NCI-H2196 treated with DMSO at 0.1 percent for 48 hours (cell line): ENCODE results near the gene TBX2.

Source experiments
- DNase-seq: peaks from one replicate; lab custom pipeline; 2025; ENCODE audit not compliant: unreplicated experiment; lab: John Stamatoyannopoulos, UW

Gene TBX2

GRCh38 chr17:61386251-61386650, 13.4 kb upstream of the TBX2 start:
- DNase-seq: no peak

- no peak for DNase-seq
These were observed 12.6 kb upstream of the TBX2 start for GRCh38 chr17:61387011-61387410.

DNA sequence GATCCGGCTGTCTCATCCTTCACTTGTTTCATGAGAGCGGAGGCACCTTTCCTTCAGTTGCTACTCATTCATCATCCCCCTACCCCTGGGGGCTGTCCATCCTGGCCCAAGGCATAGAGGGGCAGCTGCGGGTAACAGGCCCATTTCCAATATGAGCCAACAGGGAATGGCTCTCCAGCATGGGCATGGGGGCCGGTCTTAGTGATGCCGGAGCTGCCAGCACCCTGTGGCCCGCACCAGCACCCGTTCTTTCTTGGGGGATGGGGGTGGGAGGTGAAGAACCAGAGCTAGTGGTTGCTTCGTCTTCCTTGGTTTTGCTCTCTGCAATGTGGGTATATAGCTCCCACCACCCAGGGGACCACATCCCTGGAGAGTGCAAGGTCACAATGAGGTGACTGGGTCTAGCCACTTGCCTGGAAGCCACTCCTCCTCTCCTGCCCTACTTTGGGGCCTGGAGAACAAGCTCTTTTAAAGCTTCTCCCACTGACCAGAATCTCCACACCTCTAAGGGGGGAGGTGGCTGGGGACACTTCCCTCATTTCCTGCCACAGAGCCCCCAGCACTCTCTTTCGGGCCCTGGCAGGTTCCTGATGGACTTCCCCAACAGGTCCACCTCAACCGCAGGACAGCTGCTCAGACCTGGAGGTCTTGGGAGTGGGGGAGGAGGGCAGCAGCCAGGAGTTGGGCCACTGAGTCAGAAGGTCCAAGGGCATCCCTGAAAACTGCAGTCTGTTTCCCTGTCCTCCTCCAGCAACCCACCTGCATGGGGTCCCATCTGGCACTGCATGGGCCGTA, 11.9 kb upstream of the TBX2 start:
- no peak for DNase-seq

GRCh38 chr17:61388561-61389356, 10.9 kb upstream of the TBX2 start:
- no peak for DNase-seq

DNA sequence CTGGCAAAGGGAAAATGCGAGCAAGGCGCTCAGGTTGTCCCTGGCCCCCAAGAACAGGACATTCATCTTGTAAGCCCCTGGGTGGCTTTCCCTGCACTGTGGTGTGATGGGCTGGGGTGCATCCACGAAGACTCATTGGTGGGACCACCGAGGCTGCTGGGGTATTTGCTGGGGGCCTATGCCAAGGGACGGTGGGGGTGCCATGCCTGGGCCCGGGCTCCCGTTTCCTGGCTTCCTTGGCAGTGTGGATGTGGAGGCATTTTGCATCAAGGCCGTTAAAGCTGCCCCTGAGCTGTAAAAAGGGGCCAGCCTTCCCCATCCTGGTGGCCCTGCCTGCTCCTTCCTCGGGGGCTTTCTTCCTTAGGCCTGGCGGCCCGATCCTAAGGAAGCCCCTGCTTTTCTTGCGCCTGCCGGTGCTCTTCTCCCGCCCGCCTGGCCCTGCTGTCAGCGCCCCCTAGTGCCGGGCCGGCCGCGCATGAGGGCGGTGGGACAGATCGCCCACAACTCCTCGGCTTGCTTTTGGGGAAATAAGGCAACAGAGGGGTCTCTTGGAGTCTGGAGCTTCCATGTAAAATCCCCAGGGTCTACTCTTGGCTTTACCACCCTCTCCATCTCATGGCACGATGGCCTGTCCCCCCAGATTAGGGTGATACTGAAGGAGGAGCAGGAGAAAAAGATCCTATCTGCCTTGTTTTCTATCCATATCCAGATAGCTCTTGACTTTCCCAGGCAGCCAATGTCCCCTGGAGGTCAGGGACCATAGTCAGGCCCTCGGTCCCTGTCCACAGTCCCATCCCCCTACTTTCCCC, 9.8 kb upstream of the TBX2 start:
- no peak for DNase-seq

GRCh38 chr17:61390479-61390791, 9.2 kb upstream of the TBX2 start:
- no peak for DNase-seq

DNA sequence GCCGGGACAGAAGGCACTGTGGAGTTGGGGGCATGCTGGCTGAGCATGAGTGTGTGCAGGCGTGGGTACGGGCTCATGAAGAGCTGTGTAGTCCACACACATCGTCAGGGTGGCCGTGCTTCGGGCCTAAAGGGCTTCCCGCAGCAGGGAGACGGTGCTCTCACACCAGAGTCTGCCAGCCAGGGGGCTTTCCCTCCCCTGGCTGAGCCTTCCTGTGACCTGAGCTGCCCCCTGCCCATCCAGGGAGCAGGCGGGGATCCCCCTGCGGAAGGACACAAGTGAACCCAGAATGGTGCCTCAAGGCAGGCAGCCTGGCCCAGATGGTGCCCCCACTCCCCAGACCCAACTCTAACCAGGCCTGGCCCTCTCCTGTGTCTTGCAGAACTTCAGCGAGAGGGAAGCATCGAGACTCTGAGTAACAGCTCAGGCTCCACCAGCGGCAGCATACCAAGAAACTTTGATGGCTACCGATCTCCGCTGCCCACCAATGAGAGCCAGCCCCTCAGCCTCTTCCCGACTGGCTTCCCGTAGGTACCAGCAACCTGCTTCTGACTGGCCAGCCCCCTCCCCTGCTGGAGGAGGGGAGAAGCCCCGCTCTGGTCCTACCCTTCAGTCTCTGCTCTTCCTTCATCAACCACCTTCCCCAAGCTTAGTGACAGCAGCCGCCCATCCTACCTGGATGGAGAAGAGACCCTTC, 7.9 kb upstream of the TBX2 start:
- DNase-seq: no peak

- no peak for DNase-seq
These were observed 7.0 kb upstream of the TBX2 start for GRCh38 chr17:61392679-61393078.

- DNase-seq: no peak
These were observed 6.1 kb upstream of the TBX2 start for GRCh38 chr17:61393550-61393903.

DNA sequence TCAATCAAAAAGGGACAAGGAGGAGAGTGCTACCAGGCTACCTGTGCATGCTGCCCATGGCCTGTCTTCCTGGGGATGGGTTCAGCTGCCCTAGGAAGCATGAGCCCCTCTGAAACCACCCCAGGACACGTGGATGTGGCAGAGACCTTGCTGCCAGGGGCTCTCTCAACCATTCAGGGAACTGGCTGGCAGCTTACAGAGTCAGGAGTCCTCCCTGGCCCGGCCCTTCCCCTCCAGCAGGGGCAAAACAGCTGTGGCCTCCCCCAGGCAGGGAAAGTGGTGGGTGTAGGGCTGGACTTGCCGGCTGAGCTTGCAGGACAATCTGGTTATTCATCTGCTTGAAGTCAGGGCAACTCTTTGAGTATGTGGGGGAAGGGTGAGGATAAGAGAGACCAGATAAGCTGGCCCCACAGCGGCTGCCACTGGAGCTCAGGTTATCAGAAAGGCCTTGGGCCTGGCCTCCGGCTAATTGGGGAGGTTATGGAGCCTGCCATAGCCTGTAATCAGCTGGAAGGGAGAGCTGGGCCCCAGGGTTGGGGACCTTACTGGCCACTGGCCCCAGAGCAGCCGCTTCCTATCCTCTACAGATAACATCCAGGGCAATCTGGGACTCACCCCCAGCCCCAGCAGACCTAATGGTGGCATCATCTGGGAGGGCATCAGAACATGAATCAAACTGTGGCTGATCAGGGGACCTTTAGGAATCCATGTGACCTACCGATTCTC, 5.6 kb upstream of the TBX2 start:
- DNase-seq: no peak

- DNase-seq: no peak
These were observed 4.8 kb upstream of the TBX2 start for GRCh38 chr17:61394630-61395408.

GRCh38 chr17:61395409-61395982, 4.1 kb upstream of the TBX2 start:
- DNase-seq: no peak

DNA sequence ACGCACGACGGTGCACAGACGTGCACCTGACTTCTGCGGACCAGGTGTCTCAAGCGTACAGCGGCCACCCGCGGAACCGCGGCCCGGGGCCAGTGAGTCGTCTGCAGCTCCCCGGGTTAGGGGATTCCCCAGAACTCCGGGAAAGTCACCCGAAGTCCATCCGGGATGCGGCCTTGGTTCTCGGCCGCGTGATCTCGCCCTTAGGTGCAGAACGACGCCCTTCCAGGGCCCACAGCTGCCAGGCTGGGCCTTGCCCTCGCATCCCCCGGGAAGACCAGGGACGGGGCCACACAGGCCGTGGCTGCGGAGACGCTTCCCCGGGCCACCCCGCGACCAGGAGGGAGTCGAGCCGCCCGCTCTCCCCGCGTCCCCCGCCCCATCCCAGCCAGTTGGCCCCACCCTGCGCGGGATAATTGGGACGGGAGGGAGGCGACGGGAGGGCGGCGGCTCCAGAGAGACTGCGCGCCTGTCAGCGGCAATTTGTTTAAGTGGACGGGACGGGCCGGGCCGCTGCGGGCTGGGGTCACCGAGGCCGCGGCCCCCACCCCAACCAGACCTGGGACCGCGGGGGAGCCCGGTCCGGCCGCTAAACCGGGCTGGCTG, 3.6 kb upstream of the TBX2 start:
- no peak for DNase-seq

GRCh38 chr17:61396586-61397085, 3.0 kb upstream of the TBX2 start:
- no peak for DNase-seq

DNA sequence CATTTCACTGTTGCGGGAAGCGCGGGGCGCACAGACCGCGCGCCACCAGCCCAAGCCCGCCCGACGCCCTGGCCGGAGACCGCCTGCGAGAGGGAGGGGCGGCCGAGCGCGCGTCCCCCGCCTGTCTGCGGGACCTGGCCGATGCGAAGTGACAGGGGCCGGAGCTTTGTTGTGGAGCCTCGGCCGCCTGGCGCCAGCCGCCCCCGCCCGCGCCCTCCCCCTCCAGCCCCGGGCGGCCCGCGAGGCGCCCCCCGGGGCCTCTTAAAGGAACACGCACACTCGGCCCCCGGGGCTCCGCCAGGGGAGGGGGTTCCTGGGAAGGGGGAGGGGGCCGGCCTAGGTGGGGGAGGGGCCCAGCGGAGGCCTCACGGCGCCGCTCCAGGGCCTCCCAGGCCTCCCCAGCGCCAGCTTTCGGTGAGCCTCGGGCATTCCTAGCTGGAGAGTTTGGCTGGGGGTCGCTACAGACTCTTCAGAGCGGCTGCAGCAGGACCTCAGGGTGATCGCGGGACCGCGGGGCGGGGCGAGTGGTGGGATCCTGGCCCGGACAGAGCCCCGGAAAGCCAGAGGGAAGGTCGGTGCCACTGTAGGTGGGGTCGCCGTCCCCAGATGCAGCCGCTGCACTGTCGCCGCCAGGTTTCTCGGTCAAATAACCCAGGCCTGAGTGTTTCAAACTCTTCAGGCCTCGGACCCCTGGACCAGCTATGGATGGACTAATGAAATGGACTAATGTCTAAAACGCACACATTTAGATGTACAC, 2.4 kb upstream of the TBX2 start:
- no peak for DNase-seq

GRCh38 chr17:61398721-61399130, 917 bp upstream of the TBX2 start:
- no peak for DNase-seq

DNA sequence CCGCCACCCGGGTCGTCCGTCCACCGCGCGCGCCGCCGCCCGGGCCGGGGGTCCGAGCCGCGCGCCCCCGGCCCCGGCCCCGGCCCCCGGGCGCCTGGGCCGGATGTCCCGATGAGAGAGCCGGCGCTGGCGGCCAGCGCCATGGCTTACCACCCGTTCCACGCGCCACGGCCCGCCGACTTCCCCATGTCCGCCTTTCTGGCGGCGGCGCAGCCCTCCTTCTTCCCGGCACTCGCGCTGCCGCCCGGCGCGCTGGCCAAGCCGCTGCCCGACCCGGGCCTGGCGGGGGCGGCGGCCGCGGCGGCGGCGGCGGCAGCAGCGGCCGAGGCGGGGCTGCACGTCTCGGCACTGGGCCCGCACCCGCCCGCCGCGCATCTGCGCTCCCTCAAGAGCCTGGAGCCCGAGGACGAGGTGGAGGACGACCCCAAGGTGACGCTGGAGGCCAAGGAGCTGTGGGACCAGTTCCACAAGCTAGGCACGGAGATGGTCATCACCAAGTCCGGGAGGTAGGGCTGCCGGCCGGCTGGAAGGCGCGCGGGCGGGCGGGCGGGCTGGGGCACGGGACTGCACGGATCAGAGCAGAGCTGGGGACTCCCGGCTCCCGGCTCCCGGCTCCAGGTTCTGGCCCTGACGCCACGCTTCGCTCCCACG, 548 bp downstream of the TBX2 start:
- DNase-seq: no peak
